GM13977 (cell line): Measurements from ENCODE around the gene CDK19.

Experiments
- DNase-seq: peaks from one replicate; pipeline ENCODE4 v3.0.0; 2012; ENCODE audit warnings: low spot score
- in situ Hi-C: fragments of 300-500 bp; cut with MboI; formaldehyde crosslinking; loops from one replicate; pipeline ENCODE4 v1.12.0; 2022; ENCODE audit warnings: low sequenced_read_pairs, low pct_unique_long_range_greater_than_20kb, mixed read lengths, inconsistent platforms; ENCODE audit not compliant: unreplicated experiment
- TF ChIP-seq, protein P1 (sequence below): IDR thresholded peaks from 2 replicates; pipeline ENCODE4 v1.5.1; 2012; ENCODE audit warnings: mild to moderate bottlenecking, control low read depth; ENCODE audit not compliant: insufficient read depth; ENCODE audit errors: extremely low read depth, missing control alignments

The CDK19 gene

DNA sequence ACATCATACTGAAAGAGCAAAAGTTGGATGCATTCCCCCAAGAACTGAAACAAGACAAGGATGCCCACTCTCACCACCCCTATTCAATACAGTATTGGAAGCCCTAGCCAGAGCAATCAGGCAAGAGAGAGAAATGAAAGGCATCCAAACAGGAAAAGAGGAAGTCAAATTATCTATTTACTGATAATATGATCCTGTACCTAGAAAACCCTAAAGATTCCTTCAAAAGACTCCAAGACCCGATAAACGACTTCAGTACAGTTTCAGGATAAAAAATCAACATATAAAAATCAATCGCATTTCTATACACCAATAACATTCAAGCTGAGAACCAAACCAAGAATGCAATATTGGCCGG is 14.5 kb downstream of the CDK19 start:
- in situ Hi-C loops: no loop called here
- TF ChIP-seq, protein P1, sequence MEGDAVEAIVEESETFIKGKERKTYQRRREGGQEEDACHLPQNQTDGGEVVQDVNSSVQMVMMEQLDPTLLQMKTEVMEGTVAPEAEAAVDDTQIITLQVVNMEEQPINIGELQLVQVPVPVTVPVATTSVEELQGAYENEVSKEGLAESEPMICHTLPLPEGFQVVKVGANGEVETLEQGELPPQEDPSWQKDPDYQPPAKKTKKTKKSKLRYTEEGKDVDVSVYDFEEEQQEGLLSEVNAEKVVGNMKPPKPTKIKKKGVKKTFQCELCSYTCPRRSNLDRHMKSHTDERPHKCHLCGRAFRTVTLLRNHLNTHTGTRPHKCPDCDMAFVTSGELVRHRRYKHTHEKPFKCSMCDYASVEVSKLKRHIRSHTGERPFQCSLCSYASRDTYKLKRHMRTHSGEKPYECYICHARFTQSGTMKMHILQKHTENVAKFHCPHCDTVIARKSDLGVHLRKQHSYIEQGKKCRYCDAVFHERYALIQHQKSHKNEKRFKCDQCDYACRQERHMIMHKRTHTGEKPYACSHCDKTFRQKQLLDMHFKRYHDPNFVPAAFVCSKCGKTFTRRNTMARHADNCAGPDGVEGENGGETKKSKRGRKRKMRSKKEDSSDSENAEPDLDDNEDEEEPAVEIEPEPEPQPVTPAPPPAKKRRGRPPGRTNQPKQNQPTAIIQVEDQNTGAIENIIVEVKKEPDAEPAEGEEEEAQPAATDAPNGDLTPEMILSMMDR: no peak
- no peak for DNase-seq

DNA sequence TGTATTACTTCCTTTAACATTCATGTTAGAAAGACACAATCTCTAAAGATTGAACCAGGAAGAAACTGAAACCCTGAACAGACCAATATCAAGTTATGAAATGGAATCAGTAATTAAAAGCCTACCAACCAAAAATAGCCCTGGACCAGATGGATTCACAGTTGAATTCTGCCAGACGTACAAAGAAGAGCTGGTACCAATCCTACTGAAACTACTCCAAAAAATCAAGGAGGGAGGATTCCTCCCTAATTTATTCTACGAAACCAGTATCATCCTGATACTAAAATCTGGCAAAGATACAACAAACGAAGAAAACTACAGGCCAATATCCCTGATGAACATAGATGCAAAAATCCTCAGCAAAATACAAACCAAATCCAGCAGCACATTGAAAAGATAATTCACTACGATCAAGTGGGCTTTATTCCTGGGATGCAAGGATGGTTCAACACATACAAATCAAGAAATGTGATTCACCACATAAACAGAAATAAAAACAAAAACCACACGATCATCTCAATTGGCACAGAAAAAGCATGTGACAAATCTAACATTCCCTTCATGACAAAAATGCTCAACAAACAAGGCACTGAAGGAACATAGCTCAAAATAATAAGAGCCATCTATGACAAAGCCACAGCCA is 15.0 kb downstream of the CDK19 start:
- no peak for DNase-seq
- TF ChIP-seq, protein P1: no peak
- in situ Hi-C loops: no loop called here

DNA sequence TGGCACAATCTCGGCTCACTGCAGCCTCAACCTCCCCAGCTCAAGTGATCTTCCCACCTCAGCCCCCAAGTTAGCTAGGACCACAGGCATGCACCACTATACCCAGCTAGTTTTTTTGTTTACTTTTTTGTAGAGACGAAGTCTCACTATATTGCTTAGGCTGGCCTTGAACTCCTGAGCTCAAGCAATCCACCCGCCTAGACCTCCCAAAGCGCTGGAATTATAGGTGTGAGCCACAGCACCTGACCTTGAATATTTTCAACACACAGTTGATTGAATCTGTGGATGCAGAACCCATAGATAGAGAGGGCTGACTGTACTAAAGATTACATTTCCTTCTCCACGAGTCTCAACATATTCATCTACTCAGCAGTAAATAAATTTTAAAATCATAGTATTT is 15.6 kb downstream of the CDK19 start:
- TF ChIP-seq, protein P1: no peak
- in situ Hi-C loops: no loop called here
- no peak for DNase-seq

DNA sequence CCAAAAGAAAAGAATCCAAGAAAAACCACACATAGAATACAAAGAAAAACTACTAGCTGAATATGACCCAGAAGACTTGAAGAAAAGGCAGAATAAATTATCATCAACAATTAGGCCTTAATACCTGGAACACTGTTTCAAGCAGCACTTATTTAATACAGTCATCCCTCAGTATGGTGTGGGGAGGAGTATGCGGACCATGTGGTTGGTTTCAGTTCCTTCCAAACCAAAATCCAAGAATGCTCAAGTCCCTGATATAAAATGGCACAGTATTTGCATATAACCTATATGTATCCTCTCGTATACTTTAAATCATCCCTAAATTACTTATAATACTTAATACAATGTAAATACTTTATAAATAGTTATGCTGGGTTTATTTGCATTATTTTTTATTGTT is 16.1 kb downstream of the CDK19 start:
- TF ChIP-seq, protein P1: no peak
- in situ Hi-C loops: no loop called here

DNA sequence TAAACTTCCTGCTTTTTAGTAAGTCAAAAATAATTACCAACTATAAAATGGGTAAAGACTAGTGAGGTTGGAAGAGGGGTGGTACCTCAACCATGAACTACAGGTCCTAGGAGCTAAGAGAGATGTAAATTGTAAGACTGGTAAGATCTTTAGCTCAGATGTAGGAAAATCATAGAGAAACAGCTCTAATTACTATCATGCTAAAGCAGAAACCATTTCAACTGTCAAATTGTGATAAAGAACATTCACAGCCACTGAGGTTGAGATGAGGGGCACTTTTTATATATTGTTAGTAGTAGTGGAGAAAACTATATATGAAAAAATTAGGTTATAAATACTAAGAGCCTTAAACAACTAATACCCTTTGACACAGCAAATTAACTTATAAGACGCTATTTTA is 20.0 kb downstream of the CDK19 start:
- no peak for DNase-seq
- TF ChIP-seq, protein P1: no peak
- in situ Hi-C loops: no loop called here

More for the DNA sequence above, 16.1 kb downstream of the CDK19 start:
- DNase-seq: no peak

DNA sequence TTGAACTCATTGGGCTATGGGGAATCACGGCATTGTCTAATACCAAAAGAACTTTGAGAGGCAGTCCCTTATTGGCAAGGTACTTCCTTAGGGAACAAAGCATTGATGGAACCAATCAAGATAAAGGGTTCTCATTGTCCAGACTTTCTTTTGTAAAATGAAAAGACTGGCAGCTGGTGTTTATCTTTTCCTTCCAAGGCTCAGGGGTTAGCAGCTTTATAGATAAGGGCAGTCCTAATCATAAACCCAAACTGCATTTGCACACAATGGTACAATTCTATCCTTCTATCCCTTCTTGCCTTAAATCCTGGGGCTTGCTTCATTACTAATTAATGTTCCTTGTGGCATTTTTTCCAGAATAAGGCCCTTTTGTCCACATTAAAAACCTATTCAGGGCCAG is 28.6 kb downstream of the CDK19 start:
- in situ Hi-C loops: no loop called here
- TF ChIP-seq, protein P1: no peak
- no peak for DNase-seq
